A549 (cell line): ENCODE results near the gene OPCML. TPM values are rescaled to one million over a fixed set of nuclear protein-coding genes. Genes with fewer than 3 reads are reported as not detected.

Experiments
- ATAC-seq, 2 experiments: fragments of 200-7000 bp in 1 of 2; fragments of >200 bp in 1 of 2; cut with Nextera tagmentation in 1 of 2; cut with Tn5 transposase in 1 of 2; 3 replicates each; pipeline versions ENCODE4 v1.8.0 to v1.9.1; 2018 to 2020; ENCODE audit warnings: mild to moderate bottlenecking in 1 of 2, moderate library complexity in 1 of 2
- CTCF ChIA-PET: fragments of 300-600 bp; sonication (Branson Sonifier 250); formaldehyde crosslinking; extraction: SDS; loops from one replicate; lab custom pipeline; 2021; ENCODE audit warnings: antibody characterized with exemption, inconsistent platforms; lab: Yijun Ruan, JAX
- POLR2A ChIA-PET: fragments of 350-600 bp; formaldehyde crosslinking; extraction: SDS; loops from one replicate; lab custom pipeline; 2021; ENCODE audit warnings: antibody characterized with exemption, inconsistent platforms; lab: Yijun Ruan, JAX
- DNase-seq, 2 experiments: peaks; one replicate each; pipeline versions ENCODE4 v3.0.0 to v3.0.0-alpha.2; 2011 to 2016; ENCODE audit warnings: low read depth in 1 of 2, low spot score in 1 of 2
- FAIRE-seq: peaks from 2 replicates; lab custom pipeline; 2011; peaks lifted over from hg19 to GRCh38; lab: Jason Lieb, UNC
- H3K27ac ChIP-seq, 2 experiments: fragments of >200 bp; sonication (Bioruptor Twin); formaldehyde crosslinking; 3 replicates each; pipeline ENCODE4 v1.5.1; 2016 to 2017
- H3K4me1 ChIP-seq: fragments of >200 bp; sonication (Bioruptor Twin); formaldehyde crosslinking; 3 replicates; pipeline ENCODE4 v1.6.1; 2016
- H3K4me2 ChIP-seq: fragments of >200 bp; sonication (Bioruptor Twin); formaldehyde crosslinking; 3 replicates; pipeline ENCODE4 v1.6.1; 2016
- H3K4me3 ChIP-seq: fragments of >200 bp; sonication (Bioruptor Twin); formaldehyde crosslinking; 3 replicates; pipeline ENCODE4 v1.5.1; 2016
- H3K9me3 ChIP-seq: fragments of >200 bp; sonication (Bioruptor Twin); formaldehyde crosslinking; 3 replicates; pipeline ENCODE4 v1.6.1; 2016
- ATOH8 ChIP-seq: fragments of 250-450 bp; sonication (Bioruptor Pico); IDR thresholded peaks from 2 replicates; pipeline ENCODE4 v1.5.0; 2020; ENCODE audit warnings: low read depth, mild to moderate bottlenecking, moderate library complexity
- E2F6 ChIP-seq: IDR thresholded peaks from 2 replicates; pipeline ENCODE4 v1.6.1; 2012; ENCODE audit warnings: low read depth, borderline replicate concordance
- EHMT2 ChIP-seq: fragments of 200-600 bp; sonication (generic); IDR thresholded peaks from 2 replicates; pipeline ENCODE4 v1.6.1; 2016; ENCODE audit warnings: antibody characterized with exemption, low read depth, mild to moderate bottlenecking, moderate library complexity
- EP300 ChIP-seq, 2 experiments: fragments of >200 bp; sonication (Bioruptor Twin); formaldehyde crosslinking; IDR thresholded peaks; 2 replicates in 1 of 2; 3 replicates in 1 of 2; pipeline ENCODE4 v1.6.1; 2016 to 2017
- FOSL2 ChIP-seq, 2 experiments: fragments of 450-650 bp in 1 of 2; fragments of >200 bp in 1 of 2; sonication (Bioruptor Twin) in 1 of 2; formaldehyde crosslinking; IDR thresholded peaks; 2 replicates each; pipeline versions ENCODE4 v1.5.0 to v1.6.1; 2016 to 2020; ENCODE audit warnings: mild to moderate bottlenecking in 1 of 2, moderate library complexity in 1 of 2
- GATA3 ChIP-seq: IDR thresholded peaks from 2 replicates; pipeline ENCODE4 v1.6.1; 2012; ENCODE audit warnings: borderline replicate concordance
- HDAC2 ChIP-seq: fragments of 200-600 bp; sonication (generic); IDR thresholded peaks from 2 replicates; pipeline ENCODE4 v1.6.1; 2016
- HES2 ChIP-seq: fragments of >200 bp; sonication (Bioruptor Twin); formaldehyde crosslinking; IDR thresholded peaks from 2 replicates; pipeline ENCODE4 v1.6.1; 2016
- HMGXB4 ChIP-seq: fragments of 250-450 bp; sonication (Bioruptor Pico); IDR thresholded peaks from 2 replicates; pipeline ENCODE4 v1.5.0; 2021; ENCODE audit warnings: mild to moderate bottlenecking, moderate library complexity, borderline replicate concordance
- HOXB5 ChIP-seq: fragments of 250-450 bp; sonication (Bioruptor Pico); IDR thresholded peaks from 2 replicates; pipeline ENCODE4 v1.5.0; 2020; ENCODE audit warnings: mild to moderate bottlenecking, moderate library complexity
- KDM5A ChIP-seq: fragments of 200-600 bp; sonication (generic); IDR thresholded peaks from 2 replicates; pipeline ENCODE4 v1.6.1; 2016; ENCODE audit warnings: antibody characterized with exemption, mild to moderate bottlenecking
- MAZ ChIP-seq: fragments of 150-350 bp; IDR thresholded peaks from 2 replicates; pipeline ENCODE4 v1.6.1; 2014; ENCODE audit warnings: antibody characterized with exemption, low read depth, low read length, borderline replicate concordance
- MYC ChIP-seq: IDR thresholded peaks from 2 replicates; pipeline ENCODE4 v1.6.1; 2012; ENCODE audit warnings: mild to moderate bottlenecking, inconsistent platforms, low read length, improper control_type of control experiment, borderline replicate concordance
- PBX3 ChIP-seq: IDR thresholded peaks from 2 replicates; pipeline ENCODE4 v1.6.1; 2012
- PHF8 ChIP-seq: fragments of 200-600 bp; sonication (generic); IDR thresholded peaks from 2 replicates; pipeline ENCODE4 v1.6.1; 2016; ENCODE audit warnings: low read depth, mild to moderate bottlenecking, antibody characterized with exemption, moderate library complexity, borderline replicate concordance
- POLR2AphosphoS2 ChIP-seq: conservative IDR thresholded peaks from 2 replicates; pipeline ENCODE4 v1.6.1; 2012; ENCODE audit warnings: low read length, improper control_type of control experiment, inconsistent platforms
- RARB ChIP-seq: fragments of 250-450 bp; sonication (Bioruptor Pico); IDR thresholded peaks from 2 replicates; pipeline ENCODE4 v1.8.0; 2021; ENCODE audit warnings: mild to moderate bottlenecking, moderate library complexity
- REST ChIP-seq: fragments of 200-600 bp; sonication (generic); IDR thresholded peaks from 2 replicates; pipeline ENCODE4 v1.6.1; 2016; ENCODE audit warnings: antibody characterized with exemption, mild to moderate bottlenecking, moderate library complexity
- TP53 ChIP-seq: fragments of 250-450 bp; sonication (Bioruptor Pico); IDR thresholded peaks from 2 replicates; pipeline ENCODE4 v1.5.0; 2021; ENCODE audit warnings: mild to moderate bottlenecking, moderate library complexity
- ZFP36 ChIP-seq: fragments of 450-650 bp; IDR thresholded peaks from 2 replicates; pipeline ENCODE4 v1.6.1; 2014; ENCODE audit warnings: borderline replicate concordance; ENCODE audit not compliant: partially characterized antibody
- ZNF302 ChIP-seq: fragments of 250-450 bp; sonication (Bioruptor Pico); IDR thresholded peaks from 2 replicates; pipeline ENCODE4 v1.9.0; 2021; ENCODE audit warnings: inconsistent platforms, mild to moderate bottlenecking, moderate library complexity
- WGBS: methylation state at CpG from one replicate; pipeline ENCODE4 v1.1.6; 2017; ENCODE audit errors: missing lambda C conversion rate; 5-methylcytosine and 5-hydroxymethylcytosine counted together
- polyA plus RNA-seq, 4 experiments: library from polyadenylated mRNA; depleted of rRNA in 3 of 4; stranded (reverse); fragments of >200 nt; fragmentation: RNase III in 1 of 4; extraction: RNeasy Plus Mini Kit Qiagen cat#74134 plus additional on column Dnase treatment in 1 of 4; gene quantifications; 2 replicates in 3 of 4; 3 replicates in 1 of 4; pipeline ENCODE4 v1.2.3, GENCODE V29; 2011 to 2017

OPCML gene
- polyA plus RNA-seq, 2 of the 4 experiments (the other 2 are of a cell fraction), result not detected

- Histone ChIP-seq H3K4me3 (no peak overlapping the region), H3K4me1 (no peaks in the 10 kb centered on the region), H3K27ac (no peak overlapping the region), H3K9me3 (no peaks in the 10 kb centered on the region), H3K4me2 (no peak overlapping the region)
- POLR2A ChIA-PET, result no interaction called here
- CTCF ChIA-PET, result no interaction called here
- no peak for TF ChIP-seq ZFP36
- no peak for TF ChIP-seq EP300 (IDR thresholded peaks at IDR 0.05)
- TF ChIP-seq ATOH8, result no peak
- no peak for TF ChIP-seq PBX3
- TF ChIP-seq REST, result no peak
- no peak for TF ChIP-seq KDM5A
- no peak for TF ChIP-seq HOXB5 (CRISPR knock-in tag)
- WGBS, result 3% methylated on average over 5 of the region's 5 CpGs
- no peak for DNase-seq
- no peak for ATAC-seq
- FAIRE-seq, result no peak
Measured at GRCh38 chr11:132780046-132780445, 752.3 kb downstream of the OPCML start.

- Histone ChIP-seq H3K27ac (no peak overlapping the region), H3K4me3 (no peak overlapping the region), H3K9me3 (no peaks in the 10 kb centered on the region), H3K4me2 (no peak overlapping the region), H3K4me1 (no peaks in the 10 kb centered on the region)
- DNase-seq, result no peak
- 0% methylated on average over 2 of the region's 3 CpGs for WGBS
- FAIRE-seq, result no peak
- ATAC-seq, result no peak
- no peak for TF ChIP-seq MAZ
- TF ChIP-seq E2F6, result no peak
- TF ChIP-seq HMGXB4 (CRISPR knock-in tag), result no peak
- POLR2A ChIA-PET, result no interaction called here
- CTCF ChIA-PET, result no interaction called here
Measured at GRCh38 chr11:132779497-132779896, 752.8 kb downstream of the OPCML start.

- DNase-seq, result no peak
- Histone ChIP-seq H3K27ac (no peak overlapping the region), H3K4me1 (no peaks in the 10 kb centered on the region), H3K4me3 (no peak overlapping the region), H3K4me2 (no peak overlapping the region), H3K9me3 (no peaks in the 10 kb centered on the region)
- 10% methylated on average over 9 of the region's 9 CpGs for WGBS
- CTCF ChIA-PET, result no interaction called here
- no peak for FAIRE-seq
- ATAC-seq, result no peak
- POLR2A ChIA-PET, result no interaction called here
- TF ChIP-seq EP300 (IDR thresholded peaks at IDR 0.05) (no peak), GATA3 (no peak), RARB (no peak), FOSL2 (IDR thresholded peaks at IDR 0.05) (no peak), FOSL2 (CRISPR knock-in tag; IDR thresholded peaks at IDR 0.05) (no peak), EHMT2 (no peak), HDAC2 (no peak), TP53 (CRISPR knock-in tag) (no peak), ZNF302 (CRISPR knock-in tag) (no peak), POLR2AphosphoS2 (no peak), MYC (no peak), PHF8 (no peak), HES2 (no peak)
Measured at GRCh38 chr11:132777067-132777975, 755.0 kb downstream of the OPCML start.
